ENCODE results near the gene HABP4.

HABP4 gene

DNA sequence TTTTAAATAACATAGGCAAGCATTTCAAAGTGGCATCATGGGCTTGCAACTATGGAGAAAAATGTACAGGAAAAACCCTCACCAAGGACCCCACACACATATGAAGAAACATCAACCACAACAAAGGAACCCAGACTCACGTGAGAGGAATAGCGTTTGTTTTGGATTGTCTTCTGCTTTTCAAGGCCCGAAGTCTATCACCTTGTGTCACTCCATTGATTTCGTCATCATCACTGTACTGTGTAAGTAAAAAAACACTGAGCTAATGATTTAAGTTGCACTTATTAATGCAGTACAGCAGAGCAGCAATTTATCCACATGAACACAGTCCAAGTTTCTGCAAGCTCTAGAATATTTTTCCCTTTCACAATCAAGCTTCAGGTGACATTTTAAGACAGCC is 72.4 kb downstream of the HABP4 start:
- DNase-seq (ENCODE audit: low read depth in 2 of 2), result no peak

DNA sequence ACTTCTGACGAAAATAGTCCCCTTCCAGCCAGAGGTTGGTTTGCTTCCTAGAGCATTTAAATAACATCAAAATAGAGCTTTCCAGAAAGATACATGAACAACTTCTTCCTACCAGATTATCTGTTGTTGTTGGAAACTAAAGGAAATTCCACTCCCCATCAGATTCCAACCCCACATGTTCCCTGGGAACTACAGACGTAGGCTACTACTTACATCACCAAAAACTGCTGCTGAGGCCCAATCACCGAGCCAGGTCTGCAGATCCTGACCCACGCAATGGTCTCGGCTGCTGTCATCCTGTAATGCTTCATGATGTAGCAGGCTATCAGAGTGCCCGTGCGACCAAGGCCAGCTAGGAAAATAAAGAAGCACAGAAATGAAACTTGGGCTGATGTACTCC is 73.4 kb downstream of the HABP4 start:
- no peak for DNase-seq (ENCODE audit: low read depth in 2 of 2)

DNA sequence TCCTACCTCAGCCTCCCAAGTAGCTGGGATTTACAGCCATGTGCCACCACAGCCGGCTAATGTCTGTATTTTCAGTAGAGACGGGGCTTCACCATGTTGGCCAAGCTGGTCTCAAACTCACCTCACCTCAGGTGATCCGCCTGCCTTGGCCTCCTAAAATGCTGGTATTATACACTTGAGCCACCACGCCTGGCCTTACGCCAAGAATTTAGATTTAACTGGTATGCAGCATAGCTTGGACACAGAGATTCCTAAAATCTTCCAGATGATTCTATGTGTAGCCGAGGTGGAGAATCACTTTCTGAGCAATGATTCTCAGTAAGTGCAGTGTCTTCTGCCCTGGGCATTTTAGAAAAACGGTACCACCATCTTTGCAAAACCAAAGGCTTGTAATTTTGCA is 74.1 kb downstream of the HABP4 start:
- DNase-seq (ENCODE audit: low read depth in 2 of 2), result no peak

DNA sequence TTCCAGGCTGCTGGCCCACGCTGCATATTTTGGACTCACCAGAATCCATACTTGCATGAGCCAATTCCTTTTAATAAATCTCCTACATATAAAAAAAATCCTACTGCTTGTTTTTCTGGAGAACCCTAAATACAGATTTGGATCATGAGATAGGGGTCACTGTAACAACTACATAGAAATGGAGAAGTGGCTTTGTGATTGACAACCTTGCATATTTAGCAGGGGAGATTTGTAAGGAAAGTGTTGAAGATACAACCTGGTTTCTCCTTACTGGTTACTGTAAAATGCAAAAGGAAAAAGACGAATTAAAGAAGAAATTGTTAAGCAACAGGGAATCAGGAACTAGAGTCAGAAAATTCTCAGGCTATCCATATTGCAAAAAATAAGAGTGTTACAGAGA is 74.8 kb downstream of the HABP4 start:
- DNase-seq (ENCODE audit: low read depth in 2 of 2), result no peak

DNA sequence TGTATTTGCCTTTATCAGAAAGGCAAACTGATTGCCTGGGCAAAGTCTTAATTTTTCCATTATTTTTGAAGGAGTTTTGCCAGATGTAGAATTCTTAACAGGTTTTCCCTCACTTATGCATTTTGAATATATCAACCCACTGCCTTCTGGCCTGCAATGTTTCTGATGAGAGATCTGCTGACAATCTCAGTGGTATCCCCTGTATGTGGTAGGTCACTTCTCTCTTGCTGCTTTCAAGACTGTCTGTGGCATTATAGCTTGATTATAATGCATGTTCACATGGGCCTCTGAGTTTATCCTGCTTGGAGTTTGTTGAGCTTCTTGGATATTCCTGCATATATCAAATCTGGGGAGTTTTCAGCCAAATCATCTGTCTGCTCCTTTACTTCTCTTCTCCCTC is 82.2 kb downstream of the HABP4 start:
- DNase-seq (ENCODE audit: low read depth in 2 of 2), result no peak

DNA sequence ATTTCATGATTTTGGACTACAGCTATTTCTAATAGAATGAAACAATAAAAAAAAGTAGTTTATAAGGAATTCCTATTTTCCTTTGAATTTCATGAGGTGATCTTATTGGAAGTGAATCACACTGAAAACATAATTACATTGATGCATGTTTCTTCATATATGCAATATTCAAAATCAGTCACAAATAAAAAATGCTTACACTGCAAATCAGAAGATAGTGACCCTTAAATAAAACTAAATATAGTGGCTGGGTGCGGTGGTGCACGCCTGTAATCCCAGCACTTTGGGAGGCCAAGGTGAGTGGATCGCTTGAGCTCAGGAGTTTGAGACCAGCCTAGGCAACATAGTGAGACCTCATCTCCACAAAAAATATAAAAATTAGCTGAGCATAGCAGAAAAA is 90.1 kb downstream of the HABP4 start:
- no peak for DNase-seq (ENCODE audit: low read depth in 2 of 2)

All from stimulated activated CD4-positive, alpha-beta T cell treated with anti-CD3 and anti-CD28 coated beads, Interleukin-1b, Interleukin-23, amount 100 ng/mL, for 1 hour (primary cell).